Cardiac ventricle fibroblast (primary cell): ENCODE data around the gene DPAGT1. TPM values are rescaled to one million over a fixed set of nuclear protein-coding genes. Genes with fewer than 3 reads are reported as not detected.

ENCODE experiments used
- total RNA-seq: library from RNA; depleted of rRNA; stranded (reverse); fragments of >200 nt; gene quantifications from 2 replicates; pipeline ENCODE4 v1.2.3, GENCODE V29; 2015

DPAGT1 gene
- total RNA-seq, result 20.3 and 30.8 TPM in 2 replicates

DNA sequence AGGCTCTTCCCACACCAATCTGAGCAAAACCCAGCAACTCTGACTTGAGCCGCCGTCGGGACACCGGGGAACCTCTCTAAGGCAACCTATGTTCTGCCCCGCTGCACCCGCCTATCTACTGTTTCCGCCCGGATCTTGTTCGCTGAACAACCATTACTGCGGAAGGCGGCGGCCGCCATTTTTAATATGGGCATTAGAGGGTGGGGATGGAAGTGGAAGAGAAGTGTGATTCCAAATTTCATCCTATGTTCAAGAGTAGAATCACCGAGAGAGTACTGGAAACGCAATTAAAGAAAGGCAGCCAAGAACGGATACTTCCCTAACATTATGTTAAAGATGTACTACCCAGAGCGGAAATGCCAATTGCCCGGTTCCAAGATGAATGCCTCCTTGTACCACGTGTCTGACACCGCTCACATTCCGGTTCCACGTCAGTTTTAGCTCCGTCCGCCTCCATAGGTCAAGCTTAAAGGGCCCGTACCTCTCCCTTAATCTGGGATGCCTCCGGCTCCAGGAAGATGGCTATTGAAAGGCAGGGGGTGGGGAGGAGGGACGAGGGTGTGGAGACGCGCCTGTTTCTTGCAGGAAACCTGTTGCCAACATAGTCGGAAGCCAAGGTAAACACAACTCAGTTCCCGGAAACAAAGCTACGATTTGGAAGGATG lies at the start of gene DPAGT1:
DPAGT1 (minus strand) TSS at position 95 of the 665 bp plus-strand sequence. CDS start 198 bp downstream, outside the sequence.

DNA sequence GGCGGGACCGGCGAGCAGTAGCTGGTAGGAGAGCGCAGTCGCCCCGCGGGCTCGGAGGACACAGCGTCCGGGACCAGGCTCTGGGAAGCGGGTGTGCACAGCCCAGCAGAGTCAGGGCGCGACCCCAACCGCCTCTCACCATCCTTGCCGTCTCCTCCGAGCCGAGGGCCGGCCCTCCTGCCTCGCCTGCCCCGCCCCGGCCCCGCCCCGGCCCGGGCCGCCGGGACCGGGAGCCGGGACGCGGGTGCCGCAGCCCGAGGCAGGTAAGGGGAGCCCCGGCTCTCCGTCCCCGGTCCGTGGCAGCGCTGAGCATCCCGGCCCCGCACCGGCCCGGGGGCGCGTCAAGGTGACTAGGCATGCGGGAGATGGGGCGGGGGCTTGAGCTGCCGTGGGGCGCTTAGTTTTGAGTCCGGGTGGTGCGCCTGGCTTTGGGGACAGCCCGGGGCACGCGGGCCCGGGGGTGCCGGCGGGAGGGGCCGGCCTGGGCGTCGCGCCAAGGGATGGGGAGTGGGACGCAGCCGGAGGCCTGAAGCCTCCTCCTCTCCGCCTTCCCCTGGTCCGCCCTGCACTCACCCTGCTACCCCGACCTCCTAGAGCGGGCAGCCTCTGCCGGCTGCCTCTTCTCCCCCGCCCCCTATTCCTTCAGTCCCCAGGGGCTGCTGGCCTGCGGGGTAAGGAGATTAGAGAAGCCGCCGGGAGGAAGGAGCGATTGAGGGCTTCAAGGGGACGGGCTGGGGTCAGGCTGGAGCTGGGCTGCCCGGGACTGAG lies 47.5 kb upstream of the DPAGT1 start, which contains the start of gene ABCG4:
ABCG4 (plus strand) TSS at position 35 of the 768 bp plus-strand sequence. CDS start 914 bp downstream, outside the sequence.

DNA sequence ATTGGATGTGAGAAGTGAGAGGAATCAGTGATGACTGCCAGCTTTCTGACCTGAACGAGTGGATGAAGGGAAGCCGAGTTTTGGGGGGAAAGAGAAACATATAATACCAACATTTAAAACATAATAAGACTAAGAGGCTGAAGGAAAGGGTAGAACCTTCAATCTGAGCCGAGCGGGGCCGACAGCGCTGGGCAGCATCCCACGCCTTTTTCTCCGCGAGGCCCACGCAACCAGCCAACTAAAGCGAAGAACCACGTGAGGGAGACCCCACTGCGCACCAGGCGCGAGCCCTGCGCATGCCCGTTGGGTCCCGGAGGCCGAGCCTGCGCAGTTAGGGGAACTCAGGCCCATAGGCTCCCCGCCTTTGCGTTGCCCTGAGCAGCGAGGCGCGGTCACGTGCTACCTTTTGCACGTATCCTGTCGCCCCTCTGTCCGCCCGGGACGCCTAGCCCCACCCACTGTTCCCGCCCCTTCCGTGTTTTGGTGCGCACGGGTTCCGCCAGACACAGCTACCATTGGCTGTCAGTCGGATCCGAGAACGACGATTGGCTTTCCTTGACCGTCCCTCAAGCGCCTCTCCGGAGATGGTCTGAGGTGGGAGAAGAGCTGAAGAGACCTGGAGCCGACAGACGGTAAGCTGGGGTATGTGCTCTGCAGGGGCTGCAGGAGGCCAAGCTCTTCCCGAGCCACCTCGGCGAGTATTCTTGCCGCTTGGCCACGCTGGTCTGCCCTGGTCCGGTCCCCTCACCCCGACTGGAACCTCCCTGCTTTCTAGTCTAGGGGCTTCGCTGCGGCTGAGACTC lies 19.6 kb upstream of the DPAGT1 start, which contains the start of gene HINFP:
HINFP (plus strand) TSS at position 573 of the 803 bp plus-strand sequence. CDS start 5,365 bp downstream, outside the sequence.

DNA sequence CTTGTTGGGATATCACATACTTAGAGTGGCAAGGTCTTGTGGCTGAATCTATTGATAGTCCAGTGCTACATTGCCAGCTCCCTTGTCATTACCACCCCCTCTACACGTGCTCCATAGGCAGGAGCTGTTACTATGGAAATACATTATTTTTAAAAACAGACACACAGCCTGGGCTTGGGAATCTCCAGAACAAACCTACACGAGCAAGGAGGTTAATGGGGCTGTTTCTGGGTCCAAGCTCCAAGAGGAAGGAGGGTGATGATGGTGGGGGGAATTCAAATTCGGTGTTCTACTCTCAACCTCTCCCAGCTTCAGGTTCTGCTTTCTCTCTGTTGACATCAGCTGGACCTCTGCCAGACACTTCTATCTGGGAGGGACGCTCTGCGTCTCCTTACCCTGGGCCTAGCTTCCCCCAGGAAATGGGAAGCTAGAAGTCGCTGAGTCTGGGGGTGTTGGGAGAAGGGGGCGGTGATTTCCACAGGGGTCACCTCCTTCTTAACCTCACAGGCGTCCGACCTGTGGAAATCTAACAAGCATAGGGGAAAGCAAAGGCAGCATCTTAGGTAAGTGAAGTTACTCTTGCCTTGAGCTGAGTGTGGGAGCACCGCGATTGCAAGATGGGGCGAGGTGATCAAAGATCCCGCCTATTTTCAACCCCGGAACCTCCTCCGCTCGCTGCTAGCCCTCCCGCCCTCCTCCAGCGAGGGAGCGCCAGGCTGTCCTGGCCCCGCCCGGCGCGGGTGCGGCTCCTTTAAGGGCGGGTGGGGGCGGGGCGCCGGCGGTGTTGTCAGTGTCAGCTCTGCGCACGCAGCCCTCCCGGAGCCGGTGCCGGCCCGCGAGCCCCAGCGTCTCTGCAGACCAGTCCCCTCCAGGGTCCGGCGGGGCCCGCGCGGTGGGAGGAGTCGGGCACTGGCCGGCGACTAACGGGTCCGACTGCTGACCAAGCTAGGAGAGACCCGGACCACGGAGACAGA lies 5.2 kb upstream of the DPAGT1 start, which contains the start of gene C2CD2L:
C2CD2L (plus strand) TSS at position 781 of the 974 bp plus-strand sequence. CDS start 398 bp downstream, outside the sequence.

DNA sequence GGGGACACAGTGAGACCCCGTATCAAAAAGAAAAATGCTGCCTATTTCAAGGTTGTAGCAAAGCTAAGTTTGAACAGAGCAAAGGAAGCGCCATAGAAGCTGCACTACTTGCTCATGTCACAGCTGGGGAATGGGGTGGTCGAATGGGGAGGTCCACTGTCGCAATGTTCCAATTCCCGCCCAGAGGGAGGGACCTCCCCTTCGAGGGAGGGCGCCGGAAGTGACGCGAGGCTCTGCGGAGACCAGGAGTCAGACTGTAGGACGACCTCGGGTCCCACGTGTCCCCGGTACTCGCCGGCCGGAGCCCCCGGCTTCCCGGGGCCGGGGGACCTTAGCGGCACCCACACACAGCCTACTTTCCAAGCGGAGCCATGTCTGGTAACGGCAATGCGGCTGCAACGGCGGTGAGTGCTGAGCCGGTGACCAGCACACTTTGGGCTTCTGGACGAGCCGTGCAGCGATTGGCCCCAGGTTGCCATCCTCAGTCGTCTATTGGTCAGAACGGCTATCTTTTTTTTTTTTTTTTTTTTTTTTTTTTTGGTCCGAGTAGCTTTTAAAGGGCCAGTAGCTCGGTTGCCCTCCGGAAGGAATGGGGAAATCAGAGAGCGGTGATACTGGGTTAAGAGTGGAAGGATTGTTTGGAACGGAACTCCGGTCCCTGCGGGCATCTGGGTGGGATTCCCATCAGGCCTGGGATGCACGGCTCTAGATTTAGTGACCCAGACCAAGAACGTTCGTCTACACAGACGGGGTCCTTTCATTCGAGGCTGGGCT lies 16.8 kb downstream of the DPAGT1 start, which contains the start of gene HMBS:
HMBS (plus strand) TSS at position 219 of the 774 bp plus-strand sequence; CDS start at position 372, 153 bp downstream.

DNA sequence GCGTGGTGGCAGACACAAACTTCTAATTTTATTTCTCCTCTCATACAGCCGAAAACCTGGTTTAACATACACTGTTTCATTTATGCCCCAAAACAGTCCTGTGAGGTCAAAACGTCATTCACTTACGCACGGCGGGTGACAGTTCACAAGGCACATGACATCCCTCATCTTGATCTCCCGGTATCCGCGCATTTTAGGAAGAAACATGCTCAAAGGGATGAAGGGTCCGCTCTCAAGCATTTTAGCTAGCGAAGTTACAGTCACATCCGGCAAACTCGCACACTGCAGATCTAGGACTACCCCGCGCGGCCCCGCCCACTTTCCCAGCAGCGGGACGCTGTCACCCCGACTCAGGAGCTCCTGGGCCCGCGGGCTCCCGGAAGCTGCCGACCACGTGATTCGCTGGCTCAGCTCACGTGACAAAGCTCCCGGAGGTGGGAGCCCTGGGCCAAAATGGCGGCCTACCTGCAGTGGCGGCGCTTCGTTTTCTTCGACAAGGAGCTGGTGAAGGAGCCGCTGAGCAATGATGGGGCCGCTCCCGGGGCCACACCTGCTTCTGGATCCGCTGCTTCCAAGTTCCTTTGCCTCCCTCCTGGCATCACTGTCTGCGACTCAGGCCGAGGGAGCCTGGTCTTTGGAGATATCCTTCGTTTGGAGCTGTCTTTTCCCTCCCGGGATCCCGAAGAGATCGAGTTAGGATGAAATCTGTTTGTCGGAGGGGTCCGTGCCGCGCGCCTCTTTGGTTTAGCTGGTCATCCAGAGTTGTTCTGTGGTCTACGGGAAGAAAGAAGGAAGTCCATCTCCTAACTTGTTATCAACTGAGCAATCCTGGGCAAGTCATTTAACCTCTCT lies 34.1 kb downstream of the DPAGT1 start, which contains the start of gene VPS11:
VPS11 (plus strand) TSS at position 448 of the 852 bp plus-strand sequence; CDS start at position 454, 6 bp downstream.

DNA sequence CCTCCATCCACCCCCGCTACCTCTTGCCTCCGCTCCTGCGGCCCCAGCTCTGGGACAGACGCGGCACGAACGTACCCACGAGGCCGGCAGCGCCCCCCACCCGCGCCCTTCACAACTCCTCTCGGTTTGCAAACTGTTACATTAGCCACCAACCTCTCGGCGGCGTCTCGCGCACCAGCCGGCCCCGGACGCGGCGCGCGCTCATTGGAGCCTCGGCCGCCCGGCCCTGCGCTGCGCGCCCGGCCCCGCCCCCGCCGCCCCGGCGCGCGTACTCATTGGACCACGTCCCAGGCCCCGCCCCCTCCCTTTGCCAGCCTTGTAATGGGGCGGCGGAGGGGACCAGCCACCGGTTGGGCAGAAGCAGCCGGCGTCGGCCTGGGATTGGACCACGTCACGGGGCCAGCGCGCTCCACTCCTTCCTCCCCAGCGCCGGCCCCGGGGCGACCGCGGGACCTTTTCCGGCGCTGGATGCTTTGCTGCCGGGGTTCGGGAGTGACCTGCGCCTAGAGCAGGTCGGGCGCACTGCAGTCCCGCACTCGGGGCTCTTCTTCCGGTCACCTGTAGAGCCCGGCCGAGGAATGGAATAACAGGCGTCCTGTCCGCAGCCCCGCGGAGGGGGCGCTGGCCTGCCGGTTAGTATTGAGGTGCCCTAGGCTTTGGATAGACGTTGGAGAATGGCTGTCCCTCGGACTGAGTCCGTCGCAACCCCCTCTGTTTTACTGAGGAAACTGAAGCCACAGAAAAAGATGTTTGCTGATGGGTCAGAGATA lies 44.5 kb downstream of the DPAGT1 start, which contains the start of gene HYOU1:
HYOU1 (minus strand) TSS at position 206 of the 770 bp plus-strand sequence. CDS start 1,045 bp downstream, outside the sequence.

Other genes with a start within 250 kb of the DPAGT1 start
- gene CXCR5, start 218.0 kb downstream of the DPAGT1 start, total RNA-seq, result not detected in 2 replicates
- 41.5 and 57.4 TPM in 2 replicates for gene BCL9L, start 175.9 kb downstream of the DPAGT1 start, total RNA-seq
- gene UPK2, start 145.6 kb downstream of the DPAGT1 start, total RNA-seq, result not detected in 2 replicates
- gene FOXR1, start 130.1 kb downstream of the DPAGT1 start, total RNA-seq, result not detected in 2 replicates
- gene CENATAC, start 103.7 kb downstream of the DPAGT1 start, total RNA-seq, result 5.7 and 16.8 TPM in 2 replicates
- gene RPS25, start 83.5 kb downstream of the DPAGT1 start, total RNA-seq, result 2,131 and 3,333 TPM in 2 replicates
- 76.9 and 85.3 TPM in 2 replicates for gene TRAPPC4, start 83.1 kb downstream of the DPAGT1 start, total RNA-seq
- 12.2 and 12.8 TPM in 2 replicates for gene SLC37A4, start 71.0 kb downstream of the DPAGT1 start, total RNA-seq
- 79.2 and 89.9 TPM in 2 replicates for gene HYOU1, start 44.6 kb downstream of the DPAGT1 start, total RNA-seq
- 25.2 and 25.4 TPM in 2 replicates for gene VPS11, start 34.0 kb downstream of the DPAGT1 start, total RNA-seq
- gene HMBS, start 17.0 kb downstream of the DPAGT1 start, total RNA-seq, result 9.6 and 13.2 TPM in 2 replicates
- 3.9 and 4.6 TPM in 2 replicates for gene C2CD2L, start 5.5 kb upstream of the DPAGT1 start, total RNA-seq
- 8.8 and 9.4 TPM in 2 replicates for gene HINFP, start 19.7 kb upstream of the DPAGT1 start, total RNA-seq
- 0.10 and 0.31 TPM in 2 replicates for gene ABCG4, start 47.2 kb upstream of the DPAGT1 start, total RNA-seq
- gene NLRX1, start 66.9 kb upstream of the DPAGT1 start, total RNA-seq, result 17.7 and 20.2 TPM in 2 replicates
- not detected in 2 replicates for gene NHERF4, start 83.6 kb upstream of the DPAGT1 start, total RNA-seq
- 6.3 and 7.1 TPM in 2 replicates for gene CBL, start 104.5 kb upstream of the DPAGT1 start, total RNA-seq
- 153 and 177 TPM in 2 replicates for gene MCAM, start 215.3 kb upstream of the DPAGT1 start, total RNA-seq
- gene RNF26, start 232.7 kb upstream of the DPAGT1 start, total RNA-seq, result 16.1 and 16.2 TPM in 2 replicates
- 28.5 and 36.9 TPM in 2 replicates for gene C1QTNF5, start 239.0 kb upstream of the DPAGT1 start, total RNA-seq
- 0.12 TPM in 1 of 2 replicates, not detected in the other for gene MFRP, start 244.9 kb upstream of the DPAGT1 start, total RNA-seq